SK-N-SH (cell line): ENCODE data around the gene WTAP. TPM values are rescaled to one million over a fixed set of nuclear protein-coding genes. Genes with fewer than 3 reads are reported as not detected.
A peak's percentile ranks its signal among the peaks of the same experiment; 100 is the strongest.

Experiments
- CTCF ChIA-PET: fragments of 300-600, 350-600 bp; formaldehyde crosslinking; extraction: SDS; loops from one replicate; lab custom pipeline; 2021; lab: Yijun Ruan, JAX
- POLR2A ChIA-PET: fragments of 350-600 bp; sonication (Branson Sonifier 250); formaldehyde crosslinking; extraction: SDS; loops from one replicate; lab custom pipeline; 2020; ENCODE audit warnings: antibody characterized with exemption, inconsistent platforms; lab: Yijun Ruan, JAX
- DNase-seq: peaks from one replicate; pipeline ENCODE4 v3.0.0; 2012
- H2AFZ ChIP-seq: fragments of 200-600 bp; sonication (generic); 2 replicates; pipeline ENCODE4 v1.8.1; 2016; ENCODE audit warnings: antibody characterized with exemption, mild to moderate bottlenecking, low read depth
- H3F3A ChIP-seq: fragments of 200-600 bp; sonication (generic); replicated peaks from 2 replicates; pipeline ENCODE3; 2016; ENCODE audit warnings: antibody characterized with exemption, mild to moderate bottlenecking; ENCODE audit not compliant: insufficient read depth
- H3K27ac ChIP-seq, 2 experiments: fragments of 200-500 bp in 1 of 2; fragments of 200-600 bp in 1 of 2; sonication (Bioruptor generic) in 1 of 2; sonication (generic), shearing (Covaris generic) in 1 of 2; 2 replicates each; pipeline versions ENCODE4 v1.5.1 to v1.6.1; 2014 to 2016; ENCODE audit warnings: low read depth in 2 of 2, inconsistent platforms in 1 of 2, low read length in 1 of 2, mild to moderate bottlenecking in 1 of 2, mixed read lengths in 1 of 2
- H3K27me3 ChIP-seq: fragments of 200-600 bp; sonication (generic), shearing (Covaris generic); 2 replicates; pipeline ENCODE4 v1.6.1; 2016; ENCODE audit warnings: mixed run types; ENCODE audit not compliant: insufficient read depth
- H3K36me3 ChIP-seq, 2 experiments: fragments of 200-500 bp in 1 of 2; fragments of 200-600 bp in 1 of 2; sonication (Bioruptor generic) in 1 of 2; sonication (generic) in 1 of 2; replicated peaks in 1 of 2; 2 replicates each; pipeline versions ENCODE3 to v1.5.1; 2014 to 2016; ENCODE audit warnings: low read length in 1 of 2, mild to moderate bottlenecking in 1 of 2; ENCODE audit not compliant: insufficient read depth in 2 of 2, control insufficient read depth in 1 of 2
- H3K4me1 ChIP-seq, 2 experiments: fragments of 200-500 bp in 1 of 2; fragments of 200-600 bp in 1 of 2; sonication (Bioruptor generic) in 1 of 2; sonication (generic), shearing (Covaris generic) in 1 of 2; 2 replicates each; pipeline versions ENCODE4 v1.5.1 to v1.6.1; 2014 to 2016; ENCODE audit warnings: low read depth in 1 of 2, low read length in 1 of 2, mixed run types in 1 of 2; ENCODE audit not compliant: insufficient read depth in 2 of 2, control insufficient read depth in 1 of 2
- H3K4me2 ChIP-seq: fragments of 200-600 bp; sonication (generic), shearing (Covaris generic); 2 replicates; pipeline ENCODE4 v1.6.1; 2017; ENCODE audit warnings: mixed run types
- H3K4me3 ChIP-seq, 2 experiments: fragments of 200-500 bp in 1 of 2; fragments of 200-600 bp in 1 of 2; sonication (Bioruptor generic) in 1 of 2; sonication (generic), shearing (Covaris generic) in 1 of 2; 2 replicates each; pipeline versions ENCODE4 v1.5.1 to v1.8.1; 2014 to 2016; ENCODE audit warnings: low read depth in 2 of 2, inconsistent platforms in 1 of 2, low read length in 1 of 2, mild to moderate bottlenecking in 1 of 2, mixed read lengths in 1 of 2, moderate library complexity in 1 of 2
- H3K79me2 ChIP-seq: fragments of 200-600 bp; sonication (generic); 2 replicates; pipeline ENCODE4 v1.8.1; 2017; ENCODE audit warnings: mild to moderate bottlenecking; ENCODE audit not compliant: insufficient read depth
- H3K9ac ChIP-seq: fragments of 200-600 bp; sonication (generic); 2 replicates; pipeline ENCODE4 v1.6.1; 2017; ENCODE audit warnings: mixed run types
- H3K9me2 ChIP-seq: fragments of 200-600 bp; sonication (generic); 2 replicates; pipeline ENCODE4 v1.6.1; 2017; ENCODE audit warnings: mixed run types
- H3K9me3 ChIP-seq: fragments of 200-600 bp; sonication (generic); 2 replicates; pipeline ENCODE4 v1.6.1; 2017; ENCODE audit warnings: mixed run types, mild to moderate bottlenecking, moderate library complexity
- H4K20me1 ChIP-seq: fragments of 200-600 bp; sonication (generic); 2 replicates; pipeline ENCODE4 v1.6.1; 2017; ENCODE audit warnings: mild to moderate bottlenecking, mixed run types; ENCODE audit not compliant: insufficient read depth
- EZH2phosphoT487 ChIP-seq: fragments of 200-600 bp; sonication (generic); IDR thresholded peaks from 2 replicates; pipeline ENCODE4 v1.6.1; 2017; ENCODE audit warnings: low read depth, mixed run types, mild to moderate bottlenecking, antibody characterized with exemption, moderate library complexity, borderline replicate concordance
- FOXJ3 ChIP-seq: sonication (generic); formaldehyde crosslinking; IDR thresholded peaks from 2 replicates; pipeline ENCODE4 v1.5.1; 2020; ENCODE audit warnings: mild to moderate bottlenecking, missing genetic modification reagents
- SIN3A ChIP-seq: IDR thresholded peaks from 2 replicates; pipeline ENCODE4 v1.6.1; 2012; ENCODE audit warnings: low read depth, mild to moderate bottlenecking, low read length, moderate library complexity, borderline replicate concordance
- TAF1 ChIP-seq: IDR thresholded peaks from 2 replicates; pipeline ENCODE4 v1.6.1; 2012; ENCODE audit warnings: low read depth, mild to moderate bottlenecking, low read length, moderate library complexity, borderline replicate concordance
- TCF12 ChIP-seq: IDR thresholded peaks from 2 replicates; pipeline ENCODE4 v1.4.0; 2012
- USF2 ChIP-seq: fragments of 150-350 bp; IDR thresholded peaks from 2 replicates; pipeline ENCODE4 v1.6.1; 2017; ENCODE audit warnings: antibody characterized with exemption, low read length, low read depth, borderline replicate concordance
- WGBS: methylation state at CpG from one replicate; pipeline ENCODE4 v1.1.6; 2017; ENCODE audit warnings: low lambda C conversion rate; 5-methylcytosine and 5-hydroxymethylcytosine counted together
- polyA plus RNA-seq, 3 experiments: library from polyadenylated mRNA; depleted of rRNA; stranded (reverse); fragments of >200 nt; gene quantifications; 2 replicates each; pipeline ENCODE4 v1.2.3, GENCODE V29; 2012
- TF ChIP-seq, protein P1 (sequence below): IDR thresholded peaks from 2 replicates; pipeline ENCODE4 v1.4.0; 2012; ENCODE audit warnings: low read depth, borderline replicate concordance

The WTAP gene
- polyA plus RNA-seq, 1 of the 3 experiments (the other 2 are of a cell fraction), result 12.8 TPM

- TF ChIP-seq FOXJ3 (CRISPR knock-in tag) (no peak), TCF12 (no peak), USF2 (no peak), SIN3A (peak; percentile 61; the same call in 1 of the 2 replicates), TAF1 (peak; percentile 70)
- TF ChIP-seq, protein P1, sequence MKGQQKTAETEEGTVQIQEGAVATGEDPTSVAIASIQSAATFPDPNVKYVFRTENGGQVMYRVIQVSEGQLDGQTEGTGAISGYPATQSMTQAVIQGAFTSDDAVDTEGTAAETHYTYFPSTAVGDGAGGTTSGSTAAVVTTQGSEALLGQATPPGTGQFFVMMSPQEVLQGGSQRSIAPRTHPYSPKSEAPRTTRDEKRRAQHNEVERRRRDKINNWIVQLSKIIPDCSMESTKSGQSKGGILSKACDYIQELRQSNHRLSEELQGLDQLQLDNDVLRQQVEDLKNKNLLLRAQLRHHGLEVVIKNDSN, result no peak
Measured at GRCh38 chr6:159693128-159693893, 34.0 kb upstream of the WTAP start, which contains the start of gene SOD2 (continued).

GRCh38 chr6:159693894-159694545 lies 33.3 kb upstream of the WTAP start:
- POLR2A ChIA-PET, result interaction anchor here (1.2 to 2.2 kb wide), 2 partner anchors 33 to 96 kb away, joined by 6 to 12 read pairs; partner anchors contain the start of genes MRPL18, TCP1 and WTAP

More at GRCh38 chr6:159693894-159694545, 33.3 kb upstream of the WTAP start:
- no peak for DNase-seq
- H3K36me3 ChIP-seq, result peaks cover 0 to 6% of the 10 kb centered on the region in 2 experiments
- H3K4me3 ChIP-seq, result peak overlapping the region; percentile 74 to 80
- TF ChIP-seq TCF12, result no peak
- TF ChIP-seq TAF1, result no peak
- no peak for TF ChIP-seq EZH2phosphoT487
- no peak for TF ChIP-seq USF2
- peaks cover 4% of the 10 kb centered on the region for H3F3A ChIP-seq
- 66% methylated on average over 14 of the region's 14 CpGs for WGBS
- peak overlapping the region; percentile 68 to 91 for H3K27ac ChIP-seq
- H2AFZ ChIP-seq, result peak overlapping the region; percentile 89
- no peaks in the 10 kb centered on the region for H3K9me2 ChIP-seq
- H3K4me1 ChIP-seq, result peaks cover 5 to 10% of the 10 kb centered on the region in 2 experiments; a peak in 3 of 4 replicates
- H4K20me1 ChIP-seq, result no peaks in the 10 kb centered on the region; the same call in 1 of the 2 replicates
- CTCF ChIA-PET, result interaction anchor here (1.0 to 4.4 kb wide), 2 partner anchors 12 to 159 kb away, joined by 3 to 24 read pairs; no protein-coding TSS in a partner anchor
- H3K4me2 ChIP-seq, result peak overlapping the region; percentile 97
- H3K79me2 ChIP-seq, result peaks cover 42% of the 10 kb centered on the region
- peak overlapping the region; percentile 77 for H3K9ac ChIP-seq
- no peaks in the 10 kb centered on the region for H3K27me3 ChIP-seq
- H3K9me3 ChIP-seq, result no peaks in the 10 kb centered on the region
